Dermis blood vessel endothelial cell (primary cell): ENCODE results near the gene SNX25. TPM values are rescaled to one million over a fixed set of nuclear protein-coding genes. Genes with fewer than 3 reads are reported as not detected.
"Not testable (repeated sequence)": the region's sequence is repeated elsewhere in the genome, so short reads cannot be mapped to it uniquely, and the experiment has no call there.

Experiments
- DNase-seq: peaks from one replicate; pipeline ENCODE4 v3.0.0; 2010
- total RNA-seq: library from RNA; depleted of rRNA; stranded (reverse); fragments of >200 nt; gene quantifications from 2 replicates; pipeline ENCODE4 v1.2.3, GENCODE V29; 2014

Gene SNX25
- total RNA-seq, 1 donor from 2014 or later = 73.2 TPM

DNA sequence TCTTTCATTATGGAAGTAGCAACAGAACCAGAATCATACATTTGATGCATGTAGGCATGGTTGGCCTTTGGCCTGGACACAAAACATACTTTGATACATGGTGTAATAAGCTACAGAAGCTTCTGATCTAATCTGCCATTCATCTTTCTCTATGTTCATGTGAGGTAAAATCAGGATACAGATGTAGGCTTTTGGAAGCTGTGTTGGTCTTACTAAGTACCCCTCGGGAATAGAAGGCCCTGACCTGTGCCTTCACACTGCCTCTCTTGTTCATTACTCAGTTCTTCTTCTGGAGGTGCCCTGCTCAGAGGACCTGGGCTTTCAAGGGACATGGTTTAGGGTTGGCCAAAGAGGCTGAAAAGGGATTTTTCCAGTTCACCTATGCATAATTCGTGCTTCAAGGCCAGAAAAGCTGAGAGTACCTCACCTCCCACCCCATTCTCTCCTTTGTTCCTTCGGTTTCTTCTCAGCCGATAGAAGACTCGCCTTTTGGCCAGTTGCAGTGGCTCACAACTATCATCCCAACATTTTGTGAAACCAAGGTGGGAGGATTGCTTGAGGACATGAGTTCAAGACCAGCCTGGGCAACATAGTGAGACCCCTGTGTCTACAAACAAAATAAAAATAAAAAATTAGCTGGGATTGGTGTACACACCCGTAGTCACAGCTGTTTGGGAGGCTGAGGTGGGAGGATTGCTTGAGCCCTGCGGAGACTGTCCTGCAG is 25.9 kb downstream of the SNX25 start:
- DNase-seq = no peak

DNA sequence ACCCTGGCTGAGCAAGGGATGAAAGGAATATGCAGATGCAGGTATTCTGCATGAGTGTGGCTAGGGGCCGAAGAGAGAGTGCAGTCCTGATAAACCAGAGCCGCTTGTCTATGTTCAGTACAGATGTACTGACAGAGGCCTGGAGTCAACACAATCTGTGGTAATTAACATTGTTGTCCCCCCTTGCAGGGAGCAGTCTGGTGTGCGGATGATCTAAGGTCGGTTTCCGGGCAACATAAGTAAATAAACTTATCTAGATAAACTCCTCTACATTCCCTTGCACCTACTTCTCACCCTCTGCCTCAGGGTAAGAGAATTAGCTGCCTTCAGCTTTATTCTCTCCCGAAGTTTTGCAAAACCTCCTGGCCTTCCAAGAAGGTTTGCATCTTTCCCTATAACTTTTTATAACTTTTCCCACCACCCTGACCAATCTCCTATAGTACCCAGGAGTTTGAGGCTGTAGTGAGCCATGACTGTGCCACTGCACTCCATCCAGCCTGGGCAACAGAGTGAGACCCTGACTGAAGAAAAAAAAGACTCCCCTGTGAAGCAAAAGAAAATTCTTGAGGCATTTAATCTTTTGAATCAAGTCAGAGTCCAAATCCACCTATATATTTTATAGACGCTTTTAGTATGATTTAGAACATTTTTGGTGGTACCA is 26.6 kb downstream of the SNX25 start:
- peak; percentile 65 for DNase-seq

DNA sequence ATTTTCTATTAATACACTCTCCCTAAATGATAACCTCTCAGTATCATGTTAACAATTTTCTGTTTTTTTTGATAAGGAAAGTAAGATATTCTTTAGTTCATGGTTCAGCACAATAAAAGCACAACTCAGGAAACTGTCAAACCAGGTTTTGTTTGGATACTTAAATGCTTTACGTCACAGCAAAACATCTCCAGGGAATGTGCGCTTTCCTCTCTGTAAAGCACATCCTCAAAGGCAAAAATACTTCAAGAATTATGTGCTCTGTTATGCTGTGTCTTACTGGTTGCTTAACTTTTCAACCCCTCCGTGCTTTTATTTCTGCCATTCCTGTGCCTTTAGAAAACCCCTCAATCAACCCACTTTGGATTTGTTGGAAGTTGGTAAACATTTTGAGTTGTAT is 27.8 kb downstream of the SNX25 start:
- peak; percentile 68 for DNase-seq

DNA sequence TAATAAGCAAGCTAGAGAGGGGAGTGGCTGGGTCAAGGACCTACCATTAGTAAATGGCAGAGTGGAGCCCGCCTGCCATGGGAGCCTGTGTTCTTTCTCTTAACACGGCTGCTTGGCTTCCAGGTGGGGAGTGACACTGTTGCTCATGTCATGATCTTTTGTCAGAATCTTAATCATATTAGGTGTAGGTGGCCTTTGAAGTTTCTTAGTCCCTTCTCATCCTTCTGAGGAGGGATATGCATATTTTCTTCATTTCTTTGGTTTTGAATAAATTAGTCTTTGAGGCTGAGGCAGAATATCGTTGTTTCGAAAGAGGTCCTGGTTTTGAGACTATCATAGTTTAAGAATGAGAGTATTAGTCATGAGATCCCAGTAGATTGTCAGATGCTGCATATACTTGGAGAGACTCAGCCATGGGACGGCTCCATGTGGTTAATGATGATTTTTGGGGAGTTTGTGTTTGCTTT is 28.9 kb downstream of the SNX25 start:
- no peak for DNase-seq

DNA sequence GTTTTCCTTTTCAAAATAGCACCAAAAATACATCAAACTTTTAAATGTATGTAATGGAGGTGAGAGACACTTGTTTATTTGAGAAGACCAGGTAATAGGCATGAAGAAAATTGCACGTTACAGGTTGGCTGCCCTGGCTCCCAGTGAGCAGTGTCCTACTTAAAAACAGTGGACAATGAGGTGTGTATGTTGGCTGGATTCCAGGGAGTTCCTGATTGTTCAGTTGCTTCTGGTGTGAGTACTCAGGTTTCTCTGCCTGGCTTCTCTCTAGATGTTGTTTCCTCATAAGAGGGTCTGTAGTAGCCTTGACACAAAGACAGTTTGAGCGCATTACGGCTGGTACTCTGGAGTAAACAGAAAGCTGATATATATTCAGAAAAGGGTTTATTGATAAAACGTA is 29.4 kb downstream of the SNX25 start:
- peak; percentile 44 for DNase-seq

DNA sequence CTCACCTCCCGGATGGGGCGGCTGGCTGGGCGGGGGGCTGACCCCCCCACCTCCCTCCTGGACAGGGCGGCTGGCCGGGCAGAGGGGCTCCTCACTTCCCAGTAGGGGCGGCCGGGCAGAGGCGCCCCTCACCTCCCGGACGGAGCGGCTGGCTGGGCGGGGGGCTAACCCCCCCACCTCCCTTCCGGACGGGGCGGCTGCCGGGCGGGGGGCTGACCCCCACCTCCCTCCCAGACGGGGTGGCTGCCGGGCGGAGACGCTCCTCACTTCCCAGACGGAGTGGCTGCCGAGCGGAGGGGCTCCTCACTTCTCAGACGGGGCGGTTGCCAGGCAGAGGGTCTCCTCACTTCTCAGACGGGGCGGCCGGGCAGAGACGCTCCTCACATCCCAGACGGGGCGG is 31.1 kb downstream of the SNX25 start:
- not testable (repeated sequence) for DNase-seq

DNA sequence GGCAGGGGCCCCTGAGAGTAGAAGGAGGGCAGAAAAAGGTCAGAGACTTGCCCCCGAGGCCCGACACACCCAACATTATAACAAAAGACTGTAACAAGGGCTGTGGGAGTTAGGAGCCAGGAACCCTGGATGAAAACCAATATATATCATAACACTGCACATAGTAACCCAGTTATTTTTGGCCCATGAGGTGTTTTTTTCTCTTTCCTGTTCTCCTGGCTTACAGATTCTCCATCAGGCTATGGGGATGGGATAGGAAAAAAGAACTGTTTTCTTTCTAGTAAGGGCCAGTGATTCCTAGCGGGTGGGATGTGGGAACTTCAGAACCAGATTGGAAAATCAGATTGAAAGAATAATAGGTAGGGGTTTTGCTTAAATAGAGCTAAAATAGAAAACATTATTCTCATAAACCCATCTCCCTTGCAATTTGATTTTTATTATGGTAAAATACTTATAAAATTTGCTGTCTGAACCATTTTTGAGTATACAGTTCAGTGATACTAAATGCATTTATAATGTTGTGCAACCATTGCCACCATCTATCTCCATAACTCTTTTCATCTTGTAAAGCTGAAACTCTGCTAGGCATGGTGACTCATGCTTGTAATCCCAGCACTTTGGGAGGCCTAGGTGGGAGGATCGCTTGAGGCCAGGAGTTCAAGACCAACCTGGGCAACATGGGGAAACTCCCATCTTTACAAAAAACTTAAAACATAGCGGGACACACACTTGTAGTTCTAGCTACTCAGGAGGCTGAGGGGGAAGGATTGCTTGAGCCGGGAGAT is 33.5 kb downstream of the SNX25 start:
- DNase-seq = peak; percentile 48

DNA sequence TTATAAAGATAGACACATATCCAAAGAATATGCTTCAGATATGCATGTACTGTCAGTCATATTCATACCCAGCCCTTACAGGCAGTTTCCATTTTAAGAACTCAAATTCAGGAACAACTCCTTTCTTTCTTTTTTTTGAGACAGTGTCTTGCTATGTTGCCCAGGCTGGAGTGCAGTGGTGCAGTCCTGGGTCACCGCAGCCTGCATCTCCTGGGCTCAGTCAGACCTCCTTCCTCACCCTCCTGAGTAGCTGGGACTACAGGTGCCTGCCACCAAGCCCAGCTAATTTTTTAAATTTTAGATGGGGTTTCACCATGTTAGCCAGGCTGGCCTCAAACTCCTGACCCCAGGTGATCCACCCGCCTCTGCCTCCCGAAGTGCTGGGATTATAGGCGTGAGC is 34.5 kb downstream of the SNX25 start:
- DNase-seq = no peak

DNA sequence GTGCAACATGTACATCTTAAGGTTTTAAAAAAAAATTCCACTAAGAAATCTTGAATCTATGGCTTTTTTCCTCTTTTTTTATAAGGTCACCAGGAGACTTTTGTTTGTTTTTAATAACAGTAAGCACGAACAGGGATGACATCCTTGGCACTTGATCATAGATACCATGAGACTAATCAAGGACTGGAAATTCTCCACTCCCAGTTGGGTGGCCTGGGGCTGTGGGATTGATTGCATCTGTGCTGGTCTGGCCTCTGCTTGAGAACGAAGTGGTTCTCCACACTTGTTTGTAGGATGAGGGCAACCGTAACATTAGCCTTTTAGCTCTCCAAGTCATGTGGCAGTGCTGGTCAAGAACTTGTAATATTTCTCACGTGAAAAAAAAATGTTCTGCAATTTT is 35.4 kb downstream of the SNX25 start:
- no peak for DNase-seq

DNA sequence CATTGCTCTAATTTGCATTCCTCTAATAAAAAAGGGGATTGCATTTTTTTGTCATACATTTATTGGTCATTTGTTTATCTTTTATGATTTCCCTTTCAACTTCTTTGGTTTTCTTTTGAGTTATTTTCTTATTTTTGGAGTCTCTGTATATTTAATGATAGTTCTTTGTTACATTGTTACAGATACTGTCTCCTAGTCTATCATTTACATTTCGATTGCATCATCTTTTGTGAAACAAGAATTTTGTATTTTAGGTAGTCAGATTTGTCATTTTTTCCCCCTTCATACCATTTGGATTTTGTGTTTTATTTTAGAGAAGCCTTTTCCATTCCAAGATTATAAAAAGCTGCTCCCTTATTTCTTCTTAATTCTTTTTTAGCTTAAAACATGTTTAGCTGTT is 37.1 kb downstream of the SNX25 start:
- DNase-seq = no peak

DNA sequence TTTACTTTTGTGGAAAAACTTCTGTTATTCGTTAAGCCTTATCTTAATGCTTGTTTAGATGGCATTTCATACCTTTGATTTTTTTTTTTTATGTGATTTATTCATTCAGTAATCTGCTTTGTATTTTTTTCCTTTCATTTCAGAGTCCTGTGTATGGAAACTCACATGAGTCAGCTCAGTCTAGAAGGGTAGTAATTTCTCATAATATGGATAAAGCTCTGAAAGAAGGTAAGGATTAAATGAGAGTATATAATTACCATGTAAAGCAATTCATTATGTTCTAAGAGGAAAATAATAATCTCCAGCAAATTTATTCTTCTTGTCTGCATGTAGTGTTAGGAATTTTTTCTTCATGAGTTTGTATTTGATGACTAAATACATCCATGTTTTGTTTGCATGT is 37.8 kb downstream of the SNX25 start:
- DNase-seq = no peak

DNA sequence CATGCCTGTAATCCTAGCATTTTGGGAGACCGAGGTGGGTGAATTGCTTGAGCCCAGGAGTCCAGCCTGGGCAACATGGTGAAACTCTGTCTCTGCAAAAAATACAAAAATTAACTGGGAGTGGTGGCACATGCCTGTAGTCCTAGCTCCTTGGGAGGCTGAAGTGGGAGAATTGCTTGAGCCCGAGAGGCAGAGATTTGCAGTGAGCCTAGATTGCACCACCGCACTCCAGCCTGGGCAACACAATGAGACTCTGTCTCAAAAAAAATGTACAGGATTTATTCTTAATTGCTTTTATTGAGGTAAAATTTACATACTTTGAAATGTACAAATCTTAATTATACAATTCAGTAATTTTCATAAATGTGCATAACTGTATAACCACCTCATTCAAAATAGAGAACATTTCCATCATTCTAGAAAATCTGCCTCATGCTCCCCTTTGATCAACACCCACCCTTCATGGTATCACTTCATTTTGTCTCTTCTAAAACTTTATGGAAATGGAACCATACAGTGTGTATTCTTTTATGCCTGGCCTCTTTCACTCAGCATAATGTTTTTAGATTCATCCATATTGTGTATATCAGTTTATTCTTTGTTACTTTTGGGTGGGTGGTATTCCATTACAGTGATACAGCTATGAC is 39.1 kb downstream of the SNX25 start:
- DNase-seq = no peak

DNA sequence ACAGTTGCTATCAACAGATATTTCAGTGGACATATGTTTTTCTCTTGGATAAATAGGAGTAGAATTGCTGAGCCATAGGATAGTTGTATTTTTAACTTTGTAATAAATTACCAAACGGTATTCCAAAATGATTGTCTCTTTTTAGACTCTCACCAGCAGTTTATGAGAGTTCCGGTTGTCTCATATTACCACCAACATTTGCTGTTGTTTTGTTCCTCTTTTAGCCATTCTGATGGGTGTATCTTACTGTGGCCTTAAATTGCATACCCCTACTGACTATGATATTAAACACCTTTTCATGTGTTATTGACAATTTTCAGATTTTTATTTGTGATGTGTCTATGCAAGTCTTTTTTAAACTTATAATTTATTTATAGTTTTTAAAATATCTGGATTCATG is 39.7 kb downstream of the SNX25 start:
- no peak for DNase-seq

DNA sequence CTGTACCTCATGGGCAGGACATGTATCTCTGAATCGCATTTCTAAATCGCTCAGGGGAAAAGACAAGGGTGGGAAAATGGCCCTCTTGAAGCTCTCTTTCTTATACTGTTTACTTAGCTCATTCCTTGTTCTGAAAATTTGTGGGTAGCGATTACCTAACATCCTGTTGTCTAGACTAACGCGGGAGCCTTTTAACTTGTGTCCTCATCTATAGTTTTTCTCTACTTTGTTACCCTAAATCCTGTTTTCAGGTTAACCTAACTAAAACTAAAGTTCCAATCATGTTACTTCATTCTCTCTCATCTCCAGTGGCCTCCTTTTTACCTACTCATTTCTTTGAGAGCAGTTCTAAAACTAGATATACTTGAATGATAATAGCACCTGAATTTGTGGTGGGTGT is 45.0 kb downstream of the SNX25 start:
- peak; percentile 39 for DNase-seq

DNA sequence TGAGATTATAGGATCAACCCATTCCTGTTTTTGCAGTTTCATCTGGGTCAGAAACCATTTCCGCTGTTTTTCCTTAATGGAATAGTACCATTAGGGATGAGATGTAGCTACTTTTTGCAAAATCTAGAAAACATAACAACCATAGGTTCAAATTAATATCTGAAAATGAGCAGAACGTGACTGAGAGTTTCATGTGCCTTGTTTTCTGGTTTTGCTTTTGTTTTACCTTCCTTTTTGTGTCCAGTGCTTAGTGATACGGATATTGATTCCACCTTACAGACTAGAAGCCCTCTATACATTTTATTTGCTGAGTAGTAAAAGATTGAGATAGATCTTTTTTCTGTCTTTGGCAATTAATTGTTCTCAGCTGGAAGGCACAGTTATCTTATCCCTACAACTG is 46.5 kb downstream of the SNX25 start:
- no peak for DNase-seq

DNA sequence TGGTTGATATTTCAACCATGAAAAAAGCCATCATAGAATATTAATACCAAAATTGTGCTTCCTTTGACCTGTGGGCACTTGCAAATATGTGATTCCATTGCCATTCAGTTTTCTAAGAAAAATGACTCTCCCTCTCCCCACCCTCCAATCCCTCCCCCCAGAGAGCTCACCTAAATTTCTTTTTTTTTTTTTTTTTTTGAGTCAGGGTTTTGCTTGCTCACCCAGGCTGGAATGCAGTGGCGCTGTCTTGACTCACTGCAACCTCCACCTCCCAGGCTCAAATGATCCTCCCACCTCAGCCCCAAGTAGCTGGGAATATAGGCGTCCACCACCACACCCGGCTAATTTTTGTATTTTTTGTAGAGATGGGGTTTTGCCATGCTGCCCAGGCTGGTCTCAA is 47.0 kb downstream of the SNX25 start:
- DNase-seq = no peak

DNA sequence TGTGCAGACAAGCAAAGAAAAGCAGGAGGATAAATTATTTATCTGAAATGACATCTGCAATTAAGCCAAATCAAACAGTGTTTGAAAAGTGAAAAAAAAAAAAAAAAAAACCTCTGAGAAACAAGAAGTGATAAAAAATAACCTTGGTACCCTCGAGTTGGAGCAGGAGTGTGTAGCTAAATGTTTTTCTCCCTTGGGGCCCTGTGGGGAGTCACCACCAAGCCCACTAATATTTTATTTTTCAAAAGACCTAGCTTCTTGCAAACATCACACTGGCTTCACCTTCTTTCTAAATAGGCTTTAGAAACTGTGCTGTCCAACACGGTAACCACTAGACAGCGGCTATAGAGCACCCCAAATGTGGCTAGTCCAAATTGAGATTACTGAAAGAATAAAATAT is 47.7 kb downstream of the SNX25 start:
- DNase-seq = no peak

DNA sequence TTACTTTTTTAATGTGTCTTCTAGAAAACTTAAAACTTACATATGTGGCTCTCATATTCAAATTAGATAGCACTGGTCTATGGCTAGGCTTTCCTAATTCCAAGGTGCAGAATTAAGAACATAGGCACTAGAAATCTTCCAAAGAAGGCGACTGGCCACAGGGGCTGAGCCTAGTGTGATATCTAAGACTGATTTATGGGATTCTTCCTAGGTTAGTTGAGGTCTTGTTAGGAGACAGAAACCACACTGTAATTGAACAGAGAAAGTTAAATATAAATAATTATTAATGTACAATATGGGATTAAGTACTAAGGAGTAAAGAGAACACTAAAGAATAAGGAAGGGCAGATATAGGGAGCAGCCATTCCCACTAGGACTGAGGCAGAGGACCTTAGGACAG is 48.3 kb downstream of the SNX25 start:
- DNase-seq = no peak

DNA sequence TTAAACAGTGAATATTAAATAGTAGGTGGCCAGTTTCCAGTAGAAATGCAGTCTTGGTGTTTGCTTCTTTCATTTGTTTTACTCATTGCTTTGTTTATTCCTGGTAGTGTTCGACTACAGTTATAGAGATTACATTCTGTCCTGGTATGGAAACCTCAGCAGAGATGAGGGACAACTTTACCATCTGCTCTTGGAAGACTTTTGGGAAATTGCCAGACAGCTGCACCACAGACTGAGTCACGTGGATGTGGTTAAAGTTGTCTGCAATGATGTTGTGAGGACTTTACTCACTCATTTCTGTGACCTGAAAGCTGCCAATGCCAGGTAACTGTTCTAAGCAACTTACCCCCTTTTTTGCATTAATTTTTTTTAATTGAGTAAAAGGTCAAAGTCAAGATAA is 49.3 kb downstream of the SNX25 start:
- peak; percentile 54 for DNase-seq

DNA sequence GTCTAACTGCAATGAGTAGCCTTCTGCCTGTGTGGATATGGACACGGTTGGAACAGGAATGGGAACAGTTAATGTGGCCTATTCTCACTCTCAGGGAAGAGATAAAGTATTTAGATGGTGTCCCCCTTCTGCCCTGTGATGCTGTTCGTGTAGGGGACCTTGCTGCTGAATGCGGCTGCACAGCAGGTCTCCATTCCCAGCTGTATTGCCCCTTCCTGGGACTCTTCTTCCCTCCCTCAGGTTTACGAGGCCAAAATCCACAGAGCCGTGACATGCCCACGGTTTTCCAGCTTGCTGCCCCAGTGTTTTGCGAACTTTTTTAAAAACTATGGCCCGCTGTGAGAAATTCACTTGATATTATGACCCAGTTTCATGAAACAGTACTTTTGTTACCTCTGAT is 50.3 kb downstream of the SNX25 start:
- DNase-seq = no peak

DNA sequence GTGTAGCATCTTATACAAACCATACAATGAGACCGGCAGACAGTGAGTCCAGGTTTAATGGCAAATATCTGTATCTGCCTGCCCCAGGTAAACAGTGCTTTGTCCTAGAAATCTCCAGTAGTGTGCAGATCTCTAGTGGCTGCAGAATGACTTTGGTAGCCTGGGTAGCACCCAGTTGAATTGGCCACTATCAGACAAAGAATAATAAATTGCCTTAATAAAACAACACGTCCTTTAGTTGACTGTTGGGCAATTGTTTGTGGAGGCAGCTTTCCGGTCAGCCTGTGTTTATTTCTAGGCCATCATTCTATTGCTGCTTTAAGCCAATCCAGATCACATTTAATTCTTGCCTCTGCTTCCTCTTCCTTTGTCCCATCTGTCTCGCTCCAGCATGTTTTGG is 52.5 kb downstream of the SNX25 start:
- DNase-seq = no peak

DNA sequence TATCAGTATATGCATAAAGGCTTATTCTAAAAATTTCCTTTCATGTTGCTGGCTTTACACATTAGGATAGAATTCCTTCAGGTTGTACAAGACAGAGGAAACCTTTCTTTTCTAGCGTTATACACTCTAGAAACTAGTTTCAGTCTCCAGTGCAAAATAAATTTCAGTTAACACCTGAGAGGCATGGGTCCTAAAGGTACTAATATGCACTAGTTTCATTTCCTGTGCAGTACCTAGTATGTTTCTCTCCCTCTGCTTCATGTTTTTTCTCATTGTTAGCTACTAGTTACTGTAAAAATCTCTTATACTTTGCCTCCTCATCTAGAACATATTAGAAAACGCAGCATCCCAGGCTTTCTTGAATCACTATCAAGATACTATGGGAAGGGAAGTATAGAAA is 54.0 kb downstream of the SNX25 start:
- DNase-seq = no peak

DNA sequence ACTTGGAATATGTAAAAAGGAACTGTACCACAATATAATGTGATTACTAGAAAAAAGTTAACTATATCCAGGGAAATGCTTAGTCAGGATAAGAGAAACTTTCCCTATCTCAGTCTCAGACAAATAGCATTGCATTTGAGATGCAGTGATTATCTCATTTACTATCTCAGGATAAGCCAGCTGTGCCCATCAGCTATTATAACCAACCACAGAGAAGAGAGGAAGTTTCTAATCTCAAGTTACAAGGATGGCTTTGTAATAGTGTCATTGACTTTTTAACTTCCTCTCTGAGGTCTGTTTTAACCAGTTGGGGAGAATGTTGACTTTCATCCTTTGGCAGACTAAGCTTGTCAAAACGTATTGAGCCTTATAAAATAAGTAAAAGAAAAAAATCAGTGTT is 56.5 kb downstream of the SNX25 start:
- no peak for DNase-seq
